ENCODE measurements around the gene IGSF3. TPM values are rescaled to one million over a fixed set of nuclear protein-coding genes. Genes with fewer than 3 reads are reported as not detected.

IGSF3 gene
- total RNA-seq, 1 experiment from 2014 or later = 4.0 TPM

DNA sequence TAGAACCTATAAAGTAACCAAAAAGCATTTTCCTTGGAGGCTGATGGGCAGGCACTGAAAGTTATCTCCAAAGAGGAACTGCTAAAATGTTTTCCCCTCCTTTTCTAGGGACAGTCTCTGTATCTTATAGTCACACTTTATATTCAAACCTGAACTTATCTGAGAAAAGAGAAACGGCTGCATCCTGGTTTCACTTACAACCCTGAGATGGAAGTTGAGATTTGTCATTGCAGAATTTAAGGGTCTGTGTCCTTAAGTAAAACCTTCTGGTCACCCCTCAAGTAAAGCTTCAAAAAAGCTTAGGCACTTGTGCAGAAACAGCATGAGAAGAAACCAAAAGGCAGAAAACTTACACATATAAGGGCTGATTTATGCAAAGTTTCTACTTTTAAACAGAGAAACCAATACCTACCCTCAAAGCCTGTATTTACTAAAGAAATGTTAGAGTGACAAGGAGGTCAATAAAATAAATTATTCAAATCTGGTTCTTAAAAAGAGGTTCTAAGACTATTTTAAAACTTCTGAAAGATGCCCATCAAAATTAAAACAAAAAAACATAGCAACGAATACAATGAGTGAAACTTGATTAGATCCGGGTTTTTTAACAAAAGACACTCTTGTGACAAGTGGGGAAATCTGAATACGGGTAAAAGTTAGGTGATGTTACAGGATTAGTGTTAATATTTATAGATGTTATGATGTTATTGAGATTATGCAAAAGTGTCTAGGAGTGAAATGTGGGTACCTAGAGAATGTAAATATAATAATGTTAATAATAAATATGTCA lies 106.6 kb downstream of the IGSF3 start:
- intact Hi-C loops (cut with micrococcal nuclease; ENCODE audit: unreplicated experiment) = no loop called here
- H3K4me3 ChIP-seq (ENCODE audit: low read depth, low read length, poor library complexity, severe bottlenecking) = no peak overlapping the region
- ChIA-PET POLR2A (ENCODE audit: low non-redundant PET) (no interaction called here), CTCF (no interaction called here)
- no peaks in the 10 kb centered on the region for H3K9me3 ChIP-seq (ENCODE audit: low read depth, low read length, poor library complexity, severe bottlenecking)
- no peaks in the 10 kb centered on the region for H3K36me3 ChIP-seq (ENCODE audit: insufficient read depth, low read length, poor library complexity, severe bottlenecking)
- BruUV-seq (replicated peaks) = no TSS peak
- H3K27ac ChIP-seq (ENCODE audit: low read depth, low read length, poor library complexity, severe bottlenecking) = no peak overlapping the region
- no peaks in the 10 kb centered on the region for H3K4me1 ChIP-seq (ENCODE audit: insufficient read depth, low read length, poor library complexity, severe bottlenecking)
- TF ChIP-seq, protein P1, sequence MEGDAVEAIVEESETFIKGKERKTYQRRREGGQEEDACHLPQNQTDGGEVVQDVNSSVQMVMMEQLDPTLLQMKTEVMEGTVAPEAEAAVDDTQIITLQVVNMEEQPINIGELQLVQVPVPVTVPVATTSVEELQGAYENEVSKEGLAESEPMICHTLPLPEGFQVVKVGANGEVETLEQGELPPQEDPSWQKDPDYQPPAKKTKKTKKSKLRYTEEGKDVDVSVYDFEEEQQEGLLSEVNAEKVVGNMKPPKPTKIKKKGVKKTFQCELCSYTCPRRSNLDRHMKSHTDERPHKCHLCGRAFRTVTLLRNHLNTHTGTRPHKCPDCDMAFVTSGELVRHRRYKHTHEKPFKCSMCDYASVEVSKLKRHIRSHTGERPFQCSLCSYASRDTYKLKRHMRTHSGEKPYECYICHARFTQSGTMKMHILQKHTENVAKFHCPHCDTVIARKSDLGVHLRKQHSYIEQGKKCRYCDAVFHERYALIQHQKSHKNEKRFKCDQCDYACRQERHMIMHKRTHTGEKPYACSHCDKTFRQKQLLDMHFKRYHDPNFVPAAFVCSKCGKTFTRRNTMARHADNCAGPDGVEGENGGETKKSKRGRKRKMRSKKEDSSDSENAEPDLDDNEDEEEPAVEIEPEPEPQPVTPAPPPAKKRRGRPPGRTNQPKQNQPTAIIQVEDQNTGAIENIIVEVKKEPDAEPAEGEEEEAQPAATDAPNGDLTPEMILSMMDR (conservative IDR thresholded peaks at IDR 0.05; ENCODE audit: low read depth, low read length) = no peak
- TF ChIP-seq EZH2 (IDR thresholded peaks at IDR 0.05; ENCODE audit: borderline replicate concordance, low read depth, low read length, poor library complexity, severe bottlenecking) = no peak
- H3K27me3 ChIP-seq (replicated peaks; ENCODE audit: insufficient read depth, low read depth, low read length, poor library complexity) = no peaks in the 10 kb centered on the region
- DNase-seq (ENCODE audit: low spot score) = no peak

DNA sequence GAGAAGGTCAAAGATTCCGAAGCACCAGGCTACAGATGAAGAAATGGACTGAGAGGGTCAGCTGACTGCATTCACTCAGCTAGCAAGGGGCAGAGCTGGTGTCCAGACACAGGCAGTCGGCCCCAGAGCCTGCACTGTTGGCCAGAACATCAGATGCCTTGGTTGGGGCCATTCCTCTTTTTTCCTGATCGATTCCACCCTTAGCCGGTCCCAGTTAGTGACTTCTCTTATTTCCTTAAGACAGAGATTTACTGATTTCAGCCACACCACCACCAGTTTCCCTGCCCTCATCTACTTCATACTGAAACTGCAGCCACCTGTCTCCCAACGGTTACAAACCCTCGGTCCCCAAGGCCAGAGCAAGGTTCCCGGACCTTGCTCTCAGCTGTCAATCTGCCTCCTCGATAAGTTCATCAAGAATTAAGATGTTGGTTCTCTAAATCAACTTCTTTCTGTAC lies 108.2 kb downstream of the IGSF3 start:
- H3K4me3 ChIP-seq (ENCODE audit: low read depth, low read length, poor library complexity, severe bottlenecking) = no peak overlapping the region
- CTCF ChIA-PET = no interaction called here
- H3K27me3 ChIP-seq (replicated peaks; ENCODE audit: insufficient read depth, low read depth, low read length, poor library complexity) = no peaks in the 10 kb centered on the region
- no TSS peak for BruUV-seq (replicated peaks)
- TF ChIP-seq, protein P1 (conservative IDR thresholded peaks at IDR 0.05; ENCODE audit: low read depth, low read length) = no peak
- H3K27ac ChIP-seq (ENCODE audit: low read depth, low read length, poor library complexity, severe bottlenecking) = no peak overlapping the region
- no peaks in the 10 kb centered on the region for H3K9me3 ChIP-seq (ENCODE audit: low read depth, low read length, poor library complexity, severe bottlenecking)
- peaks cover 5% of the 10 kb centered on the region for H3K4me1 ChIP-seq (ENCODE audit: insufficient read depth, low read length, poor library complexity, severe bottlenecking)
- intact Hi-C loops (cut with micrococcal nuclease; ENCODE audit: unreplicated experiment) = no loop called here
- DNase-seq (ENCODE audit: low spot score) = no peak
- POLR2A ChIA-PET (ENCODE audit: low non-redundant PET) = interaction anchor here (0.7 kb wide), 1 partner anchor 110 kb away, joined by 3 read pairs; no protein-coding TSS in a partner anchor
- H3K36me3 ChIP-seq (ENCODE audit: insufficient read depth, low read length, poor library complexity, severe bottlenecking) = no peaks in the 10 kb centered on the region

DNA sequence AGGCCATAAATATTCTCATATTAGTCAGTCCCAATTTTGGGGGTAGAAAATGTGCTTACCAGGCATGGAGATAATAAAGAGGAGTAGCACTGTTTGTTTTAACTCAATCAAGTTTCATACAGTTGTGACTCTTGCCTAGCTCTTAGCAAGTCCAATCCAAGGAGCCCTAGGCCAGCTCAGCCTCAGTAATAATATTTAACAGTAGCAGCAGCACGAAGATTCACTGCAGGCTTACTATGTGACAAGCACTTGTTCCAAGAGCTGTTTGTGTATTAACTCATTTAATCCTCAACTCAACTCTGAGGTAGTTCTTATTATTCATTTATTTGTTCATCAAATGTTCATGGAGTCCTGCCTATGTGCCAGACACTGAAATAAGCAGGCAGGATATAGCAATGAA lies 109.0 kb downstream of the IGSF3 start:
- no peaks in the 10 kb centered on the region for H3K9me3 ChIP-seq (ENCODE audit: low read depth, low read length, poor library complexity, severe bottlenecking)
- H3K36me3 ChIP-seq (ENCODE audit: insufficient read depth, low read length, poor library complexity, severe bottlenecking) = no peaks in the 10 kb centered on the region
- CTCF ChIA-PET = no interaction called here
- peaks cover 5% of the 10 kb centered on the region for H3K4me1 ChIP-seq (ENCODE audit: insufficient read depth, low read length, poor library complexity, severe bottlenecking)
- no peaks in the 10 kb centered on the region for H3K27me3 ChIP-seq (replicated peaks; ENCODE audit: insufficient read depth, low read depth, low read length, poor library complexity)
- POLR2A ChIA-PET (ENCODE audit: low non-redundant PET) = no interaction called here
- H3K4me3 ChIP-seq (ENCODE audit: low read depth, low read length, poor library complexity, severe bottlenecking) = no peak overlapping the region
- intact Hi-C loops (cut with micrococcal nuclease; ENCODE audit: unreplicated experiment) = no loop called here
- BruUV-seq (replicated peaks) = no TSS peak
- no peak for DNase-seq (ENCODE audit: low spot score)
- TF ChIP-seq, protein P1 (conservative IDR thresholded peaks at IDR 0.05; ENCODE audit: low read depth, low read length) = no peak
- TF ChIP-seq EZH2 (IDR thresholded peaks at IDR 0.05; ENCODE audit: borderline replicate concordance, low read depth, low read length, poor library complexity, severe bottlenecking) = no peak
- no peak overlapping the region for H3K27ac ChIP-seq (ENCODE audit: low read depth, low read length, poor library complexity, severe bottlenecking)

Measured in A673 (cell line).